Duodenal mucosa (tissue), 2 donors: ENCODE data around the gene RAP2A.

ENCODE experiments used
- H3K27ac ChIP-seq: one replicate; pipeline ENCODE4 v1.7.0; 2013; ENCODE audit warnings: low read depth, low read length
- H3K27me3 ChIP-seq, 2 donors: one replicate each; pipeline ENCODE4 v1.7.0; 2013; ENCODE audit warnings: low read length in 2 of 2, control low read depth in 1 of 2; ENCODE audit not compliant: insufficient read depth in 2 of 2, control insufficient read depth in 1 of 2
- H3K36me3 ChIP-seq, 2 donors: one replicate each; pipeline ENCODE4 v1.7.0; 2013; ENCODE audit warnings: low read length in 2 of 2, control low read depth in 1 of 2; ENCODE audit not compliant: insufficient read depth in 2 of 2, control insufficient read depth in 1 of 2
- H3K4me1 ChIP-seq, 2 donors: one replicate each; pipeline ENCODE4 v1.7.0; 2013; ENCODE audit warnings: low read length in 2 of 2, control low read depth in 1 of 2; ENCODE audit not compliant: insufficient read depth in 2 of 2, control insufficient read depth in 1 of 2
- H3K4me3 ChIP-seq, 2 donors: one replicate each; pipeline ENCODE4 v1.7.0; 2013; ENCODE audit warnings: low read length in 2 of 2, low read depth in 1 of 2
- H3K9ac ChIP-seq, 2 donors: one replicate each; pipeline ENCODE4 v1.7.0; 2013; ENCODE audit warnings: low read length in 2 of 2, low read depth in 1 of 2
- H3K9me3 ChIP-seq, 2 donors: one replicate each; pipeline ENCODE4 v1.7.0; 2013; ENCODE audit warnings: low read length in 2 of 2, control low read depth in 1 of 2; ENCODE audit not compliant: control insufficient read depth in 1 of 2

RAP2A gene

DNA sequence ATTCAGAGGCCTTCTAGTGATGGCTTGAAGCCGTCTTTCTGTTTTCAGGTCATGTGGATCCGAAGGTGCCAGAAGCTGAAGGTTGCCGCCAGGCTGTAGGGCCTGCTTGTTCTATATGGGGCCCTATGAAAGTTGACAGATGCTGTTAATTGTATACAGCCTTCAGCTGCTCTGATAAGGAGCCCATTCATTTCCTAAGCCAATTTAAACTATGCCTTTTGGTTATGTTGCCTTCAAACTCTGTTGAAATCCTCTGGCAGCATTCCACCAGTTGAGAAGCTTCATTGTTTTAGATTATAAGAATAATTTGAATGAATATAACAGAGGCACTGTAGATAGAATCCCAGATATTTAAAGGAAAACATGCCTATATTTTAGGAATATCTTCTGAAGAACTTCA lies 34.4 kb downstream of the RAP2A start:
- H3K9me3 ChIP-seq, result no peaks in the 10 kb centered on the region
- no peak overlapping the region for H3K4me3 ChIP-seq
- H3K9ac ChIP-seq, result no peak overlapping the region
- no peak overlapping the region for H3K27ac ChIP-seq
- H3K36me3 ChIP-seq, result peaks cover 6 to 7% of the 10 kb centered on the region in 2 donors
- H3K27me3 ChIP-seq, result no peaks in the 10 kb centered on the region
- H3K4me1 ChIP-seq, result no peaks in the 10 kb centered on the region

DNA sequence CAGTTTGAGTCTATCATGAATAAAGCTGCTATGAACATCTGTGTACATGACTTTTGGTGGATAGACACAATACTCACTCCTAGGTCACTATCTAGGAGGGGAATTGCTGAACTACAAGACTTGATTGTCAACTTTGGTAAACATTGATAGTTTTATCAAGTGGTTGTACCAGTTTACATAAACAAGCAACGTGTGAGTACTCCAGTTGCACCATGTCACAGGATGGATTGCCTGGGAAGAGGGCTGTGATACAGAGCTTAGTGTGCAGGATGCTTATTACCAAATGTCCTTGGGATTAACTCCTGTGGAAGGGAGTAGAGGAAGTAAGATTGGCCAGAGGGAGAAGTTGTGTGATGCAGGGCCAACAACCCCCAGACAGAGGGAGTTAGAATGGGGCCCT lies 37.7 kb downstream of the RAP2A start:
- H3K9me3 ChIP-seq, result no peaks in the 10 kb centered on the region
- H3K27ac ChIP-seq, result no peak overlapping the region
- no peaks in the 10 kb centered on the region for H3K27me3 ChIP-seq
- no peak overlapping the region for H3K9ac ChIP-seq
- no peaks in the 10 kb centered on the region for H3K36me3 ChIP-seq
- H3K4me3 ChIP-seq, result no peak overlapping the region
- H3K4me1 ChIP-seq, result peaks cover 0 to 4% of the 10 kb centered on the region in 2 donors

DNA sequence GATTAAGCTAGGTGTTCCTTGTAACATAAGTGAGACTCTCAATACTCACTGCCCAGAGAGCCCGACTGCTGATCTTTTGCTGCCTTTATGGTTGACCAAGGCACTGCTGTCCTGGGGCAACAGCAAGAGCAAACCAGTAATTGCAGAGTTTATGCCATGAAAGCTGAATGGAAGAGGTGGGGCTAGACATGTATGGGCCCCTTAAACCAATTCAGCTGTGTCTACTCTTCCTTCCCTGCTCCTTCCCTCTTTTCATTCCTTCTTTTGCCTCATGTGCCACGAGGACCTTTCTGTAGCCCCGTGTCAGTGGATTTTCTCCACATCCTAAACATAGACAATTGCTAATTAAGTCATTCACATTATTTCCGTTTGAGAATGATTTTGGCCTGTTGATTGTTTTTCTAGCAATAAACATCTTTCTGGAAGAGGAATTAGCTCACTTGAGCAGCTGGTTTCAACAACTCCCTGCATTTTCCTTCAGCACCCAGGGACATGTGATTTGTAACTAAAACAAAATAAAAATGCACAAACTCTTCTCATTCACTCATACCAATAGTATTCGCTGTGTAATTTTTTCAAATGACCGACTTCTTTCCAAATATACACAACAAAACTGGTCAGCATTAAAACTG lies 40.5 kb downstream of the RAP2A start:
- Histone ChIP-seq H3K27ac (no peak overlapping the region), H3K4me3 (no peak overlapping the region), H3K9ac (no peak overlapping the region), H3K9me3 (no peaks in the 10 kb centered on the region), H3K4me1 (peaks cover 0 to 4% of the 10 kb centered on the region in 2 donors), H3K27me3 (no peaks in the 10 kb centered on the region), H3K36me3 (no peaks in the 10 kb centered on the region)

DNA sequence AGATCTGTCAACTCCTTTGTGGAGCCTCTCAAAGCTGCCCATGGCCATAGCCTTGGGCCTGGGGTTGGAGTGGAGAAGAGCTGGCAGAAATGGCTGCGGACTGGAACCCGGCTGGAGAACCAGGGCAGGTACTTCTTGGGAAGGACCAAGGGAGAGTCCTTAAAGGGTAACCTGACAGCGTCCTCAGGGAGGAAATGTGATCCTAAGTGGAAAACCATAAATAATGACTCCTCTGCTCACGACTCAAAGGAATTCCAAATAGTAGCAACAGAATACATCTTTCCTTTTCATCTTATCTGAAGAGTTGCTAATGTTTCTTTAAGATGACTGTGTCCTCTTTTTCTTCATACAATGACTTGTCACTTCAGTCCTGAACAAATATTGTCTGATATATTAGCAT lies 41.0 kb downstream of the RAP2A start:
- peaks cover 0 to 4% of the 10 kb centered on the region in 2 donors for H3K4me1 ChIP-seq
- H3K9ac ChIP-seq, result no peak overlapping the region
- no peaks in the 10 kb centered on the region for H3K9me3 ChIP-seq
- H3K27me3 ChIP-seq, result no peaks in the 10 kb centered on the region
- H3K4me3 ChIP-seq, result no peak overlapping the region
- no peaks in the 10 kb centered on the region for H3K36me3 ChIP-seq
- H3K27ac ChIP-seq, result no peak overlapping the region

DNA sequence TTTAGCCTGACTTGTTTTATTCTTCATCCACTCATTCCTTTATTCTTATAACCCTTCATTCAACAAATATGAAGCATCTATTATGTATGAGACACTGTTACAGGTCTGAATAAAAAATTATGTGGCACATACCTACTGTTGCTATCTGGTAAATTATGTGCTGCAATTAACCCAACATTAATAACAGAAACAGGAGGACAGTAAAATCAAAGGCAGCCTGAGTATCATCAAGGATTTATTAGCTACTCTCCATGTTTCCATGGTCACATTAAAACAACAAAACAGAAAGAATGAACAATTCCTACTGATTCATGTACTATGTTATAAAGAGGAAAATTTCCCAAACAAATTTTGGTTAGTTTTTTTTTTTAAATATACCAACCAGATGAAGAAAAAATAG lies 43.9 kb downstream of the RAP2A start:
- no peak overlapping the region for H3K4me3 ChIP-seq
- no peak overlapping the region for H3K9ac ChIP-seq
- no peaks in the 10 kb centered on the region for H3K36me3 ChIP-seq
- H3K27me3 ChIP-seq, result no peaks in the 10 kb centered on the region
- H3K9me3 ChIP-seq, result no peaks in the 10 kb centered on the region
- peaks cover 0 to 4% of the 10 kb centered on the region in 2 donors for H3K4me1 ChIP-seq
- no peak overlapping the region for H3K27ac ChIP-seq

DNA sequence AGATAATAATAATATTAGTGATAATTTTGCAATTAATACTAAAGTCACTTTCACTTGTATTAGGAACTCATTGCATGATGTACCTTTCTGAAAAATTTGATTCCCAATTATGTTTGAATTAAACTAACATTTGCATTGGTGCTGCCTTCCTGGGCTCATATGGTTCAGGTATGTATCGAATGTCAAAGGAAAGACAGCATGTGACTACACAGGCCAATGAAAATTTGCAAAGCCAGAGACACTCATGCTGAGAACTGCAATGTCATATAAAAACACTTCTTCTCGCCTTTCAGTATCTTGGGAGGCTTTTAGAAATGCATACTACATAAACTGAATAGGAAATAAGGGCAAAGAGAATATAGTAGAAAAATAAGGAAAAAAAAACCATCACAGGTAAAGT lies 44.3 kb downstream of the RAP2A start:
- Histone ChIP-seq H3K4me3 (no peak overlapping the region), H3K27ac (no peak overlapping the region), H3K9me3 (no peaks in the 10 kb centered on the region), H3K4me1 (peaks cover 0 to 4% of the 10 kb centered on the region in 2 donors), H3K27me3 (no peaks in the 10 kb centered on the region), H3K36me3 (no peaks in the 10 kb centered on the region), H3K9ac (no peak overlapping the region)

DNA sequence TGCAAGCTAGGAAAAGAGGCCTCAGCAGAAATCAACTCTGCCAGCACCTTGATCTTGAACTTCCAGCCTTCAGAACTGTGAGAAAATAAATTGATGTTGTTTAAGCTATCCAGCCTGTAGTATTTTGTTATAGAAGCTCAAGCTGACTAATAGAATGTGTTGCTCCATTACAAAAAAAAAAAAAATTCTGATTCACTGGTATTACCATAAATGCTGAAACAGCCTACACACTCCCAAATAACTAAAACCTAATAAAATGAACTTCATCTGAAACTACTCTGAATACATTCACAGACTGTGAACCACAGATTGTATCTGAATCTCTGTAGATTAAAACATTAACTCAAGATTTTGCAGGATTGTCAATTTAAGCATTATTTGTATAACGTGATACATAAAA lies 49.5 kb downstream of the RAP2A start:
- Histone ChIP-seq H3K27me3 (no peaks in the 10 kb centered on the region), H3K36me3 (no peaks in the 10 kb centered on the region), H3K27ac (no peak overlapping the region), H3K4me3 (no peak overlapping the region), H3K4me1 (no peaks in the 10 kb centered on the region), H3K9ac (no peak overlapping the region), H3K9me3 (no peaks in the 10 kb centered on the region)

DNA sequence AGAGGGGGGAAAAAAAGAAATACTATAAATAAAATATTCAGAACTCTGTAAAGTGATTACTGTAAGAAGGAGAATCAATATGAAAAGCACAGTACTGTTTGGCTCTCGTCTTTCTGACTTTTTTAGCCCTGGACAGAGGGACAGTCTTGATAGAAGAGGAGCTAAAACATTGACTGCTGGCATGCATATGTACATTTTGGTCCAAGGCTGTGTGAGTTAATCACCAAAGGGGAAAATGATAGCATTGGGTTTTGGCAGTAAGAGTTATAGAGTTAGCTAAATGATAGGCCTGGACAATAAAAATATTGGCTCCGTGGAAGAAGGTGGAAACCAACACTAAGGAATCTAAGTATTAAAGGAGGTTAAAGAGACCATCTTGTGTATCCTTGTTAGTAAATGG lies 50.3 kb downstream of the RAP2A start:
- no peaks in the 10 kb centered on the region for H3K9me3 ChIP-seq
- H3K4me1 ChIP-seq, result no peaks in the 10 kb centered on the region
- no peaks in the 10 kb centered on the region for H3K27me3 ChIP-seq
- H3K9ac ChIP-seq, result no peak overlapping the region
- H3K27ac ChIP-seq, result no peak overlapping the region
- H3K4me3 ChIP-seq, result no peak overlapping the region
- no peaks in the 10 kb centered on the region for H3K36me3 ChIP-seq

DNA sequence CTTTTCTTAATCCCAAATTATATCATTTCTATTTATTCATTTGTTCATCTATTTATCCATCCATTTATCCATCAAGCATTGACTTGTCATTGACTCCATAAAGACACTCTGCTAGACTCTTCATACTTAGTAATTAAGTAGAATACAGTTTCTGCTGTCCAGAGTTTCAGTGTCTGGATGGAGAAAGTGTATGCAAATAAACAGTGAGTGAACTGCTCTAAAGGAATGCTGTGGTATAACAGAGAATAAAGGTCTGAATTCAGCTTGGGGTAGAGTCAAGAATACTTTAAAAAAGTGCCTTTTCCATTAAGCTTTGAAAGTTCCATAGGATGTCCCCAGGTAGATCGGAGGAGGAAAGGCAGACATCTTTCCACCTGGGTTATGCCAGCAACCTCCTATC lies 51.4 kb downstream of the RAP2A start:
- Histone ChIP-seq H3K9me3 (no peaks in the 10 kb centered on the region), H3K36me3 (no peaks in the 10 kb centered on the region), H3K27me3 (no peaks in the 10 kb centered on the region), H3K27ac (no peak overlapping the region), H3K4me1 (no peaks in the 10 kb centered on the region), H3K4me3 (no peak overlapping the region), H3K9ac (no peak overlapping the region)

DNA sequence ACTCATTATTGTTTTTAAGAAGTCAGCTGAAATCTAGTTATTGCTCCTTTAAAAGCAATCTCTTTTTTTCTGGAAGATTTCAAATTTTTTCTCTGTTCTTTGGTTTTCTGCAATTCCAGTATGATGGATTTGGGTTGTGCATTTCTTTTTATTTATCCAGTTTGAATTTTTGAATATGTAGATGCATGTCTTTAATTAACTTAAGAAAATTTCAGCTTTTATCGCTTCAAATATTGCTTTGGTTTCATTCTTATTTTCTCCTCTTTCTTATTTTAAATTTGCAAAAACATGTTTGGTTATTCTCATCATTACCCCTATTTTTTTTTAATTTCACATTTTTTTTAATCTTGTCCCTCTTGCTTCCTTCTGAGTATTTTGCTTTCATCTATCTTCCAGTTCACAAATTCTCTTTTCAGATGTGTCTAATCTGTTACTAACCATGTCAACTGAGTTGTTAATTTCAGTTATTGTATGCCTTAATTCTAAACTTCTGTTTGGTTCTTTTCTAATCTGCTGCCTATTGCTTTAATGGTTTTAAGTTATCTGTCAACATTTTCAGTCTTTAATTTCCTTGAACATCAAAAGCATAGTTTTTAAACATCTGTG lies 56.8 kb downstream of the RAP2A start:
- H3K27me3 ChIP-seq, result no peaks in the 10 kb centered on the region
- H3K27ac ChIP-seq, result no peak overlapping the region
- peaks cover 0 to 3% of the 10 kb centered on the region in 2 donors for H3K9me3 ChIP-seq
- H3K4me3 ChIP-seq, result no peak overlapping the region
- no peaks in the 10 kb centered on the region for H3K4me1 ChIP-seq
- H3K9ac ChIP-seq, result no peak overlapping the region
- no peaks in the 10 kb centered on the region for H3K36me3 ChIP-seq
